Endothelial cell of umbilical vein (primary cell): ENCODE measurements around the gene TRIP11. TPM values are rescaled to one million over a fixed set of nuclear protein-coding genes. Genes with fewer than 3 reads are reported as not detected.

Experiments
- BruUV-seq: library from RNA; stranded (reverse); fragments of 400-500 nt; replicated peaks from 2 replicates; lab custom pipeline; 2021; lab: Mats Ljungman, UMichigan
- CTCF ChIA-PET: fragments of 300-600, 350-600 bp; sonication (Branson Sonifier 250); formaldehyde crosslinking; loops from one replicate; lab custom pipeline; 2021; ENCODE audit warnings: antibody characterized with exemption, inconsistent platforms; lab: Charles Lee
- POLR2A ChIA-PET: fragments of 300-600, 350-600 bp; sonication (Branson Sonifier 250); formaldehyde crosslinking; loops from one replicate; lab custom pipeline; 2021; ENCODE audit warnings: antibody characterized with exemption, inconsistent platforms; lab: Charles Lee
- DNase-seq: peaks from one replicate; pipeline ENCODE4 v3.0.0-alpha.2; 2011; ENCODE audit warnings: low read depth, low spot score
- FAIRE-seq: peaks from 2 replicates; lab custom pipeline; 2011; peaks lifted over from hg19 to GRCh38; lab: Jason Lieb, UNC
- H2AFZ ChIP-seq: 2 replicates; pipeline ENCODE4 v1.6.0; 2012; ENCODE audit warnings: low read depth, low read length, control low read depth, inconsistent platforms
- H3K27ac ChIP-seq: 2 replicates; pipeline ENCODE4 v1.5.1; 2011; ENCODE audit warnings: low read depth, mild to moderate bottlenecking, control low read depth, low read length, moderate library complexity; ENCODE audit not compliant: insufficient read depth
- H3K27me3 ChIP-seq, 2 experiments: 2 replicates each; pipeline versions ENCODE4 v1.6.0 to v1.6.1; 2011; ENCODE audit warnings: low read length in 2 of 2, mixed read lengths in 1 of 2; ENCODE audit not compliant: control insufficient read depth in 2 of 2, insufficient read depth in 2 of 2
- H3K36me3 ChIP-seq, 2 experiments: 2 replicates in 1 of 2; 3 replicates in 1 of 2; pipeline ENCODE4 v1.5.1; 2011; ENCODE audit warnings: low read length in 2 of 2, mild to moderate bottlenecking in 1 of 2, moderate library complexity in 1 of 2; ENCODE audit not compliant: control insufficient read depth in 2 of 2, insufficient read depth in 2 of 2; ENCODE audit errors: extremely low read depth in 1 of 2
- H3K4me1 ChIP-seq: 3 replicates; pipeline ENCODE4 v1.5.1; 2011; ENCODE audit warnings: mild to moderate bottlenecking, low read length; ENCODE audit not compliant: control insufficient read depth, insufficient read depth; ENCODE audit errors: extremely low read depth
- H3K4me2 ChIP-seq: 2 replicates; pipeline ENCODE4 v1.6.1; 2011; ENCODE audit warnings: low read length, control low read depth, mixed read lengths; ENCODE audit not compliant: insufficient read depth
- H3K4me3 ChIP-seq, 3 experiments: fragments of 200-600 bp in 1 of 3; sonication (generic), shearing (Covaris generic) in 1 of 3; replicated peaks in 1 of 3; 2 replicates each; pipeline ENCODE4 v1.5.1; 2011 to 2016; ENCODE audit warnings: control low read depth in 3 of 3, low read length in 3 of 3, mild to moderate bottlenecking in 2 of 3, inconsistent platforms in 1 of 3, low read depth in 1 of 3, moderate library complexity in 1 of 3; ENCODE audit not compliant: insufficient read depth in 1 of 3
- H3K79me2 ChIP-seq: 2 replicates; pipeline ENCODE4 v1.6.0; 2012; ENCODE audit warnings: low read length, inconsistent platforms; ENCODE audit not compliant: control insufficient read depth, insufficient read depth
- H3K9ac ChIP-seq: replicated peaks from 2 replicates; pipeline ENCODE3; 2011; ENCODE audit warnings: low read length, control low read depth; ENCODE audit not compliant: insufficient read depth; ENCODE audit errors: extremely low read depth
- H3K9me1 ChIP-seq: replicated peaks from 3 replicates; pipeline ENCODE4 v1.6.0; 2011; ENCODE audit warnings: mild to moderate bottlenecking, low read length; ENCODE audit not compliant: control insufficient read depth, insufficient read depth; ENCODE audit errors: extremely low read depth
- H3K9me3 ChIP-seq: replicated peaks from 2 replicates; pipeline ENCODE4 v1.5.1; 2012; ENCODE audit warnings: low read length, inconsistent platforms; ENCODE audit not compliant: control insufficient read depth, insufficient read depth
- H4K20me1 ChIP-seq: replicated peaks from 2 replicates; pipeline ENCODE3; 2011; ENCODE audit warnings: mild to moderate bottlenecking, low read length; ENCODE audit not compliant: control insufficient read depth, insufficient read depth; ENCODE audit errors: extremely low read depth
- EZH2 ChIP-seq: IDR thresholded peaks from 2 replicates; pipeline ENCODE4 v1.6.1; 2012; ENCODE audit warnings: borderline replicate concordance, low read depth, mild to moderate bottlenecking, moderate library complexity, low read length, inconsistent platforms; ENCODE audit not compliant: severe bottlenecking
- FOS ChIP-seq: IDR thresholded peaks from 2 replicates; pipeline ENCODE4 v1.6.1; 2011; ENCODE audit warnings: mild to moderate bottlenecking, low read length, moderate library complexity, borderline replicate concordance; ENCODE audit not compliant: insufficient read depth
- GATA2 ChIP-seq: IDR thresholded peaks from 2 replicates; pipeline ENCODE4 v1.7.0; 2011; ENCODE audit warnings: low read depth, mild to moderate bottlenecking, moderate library complexity, mixed read lengths, low read length; ENCODE audit not compliant: insufficient read length, insufficient read depth
- JUN ChIP-seq: IDR thresholded peaks from 2 replicates; pipeline ENCODE4 v1.6.1; 2011; ENCODE audit warnings: borderline replicate concordance, low read depth; ENCODE audit not compliant: insufficient read length, insufficient read depth
- MYC ChIP-seq: IDR thresholded peaks from one replicate; pipeline ENCODE4 v1.6.1; 2011; ENCODE audit warnings: mild to moderate bottlenecking, low read depth, low read length
- POLR2A ChIP-seq: IDR thresholded peaks from 2 replicates; pipeline ENCODE4 v1.6.1; 2012; ENCODE audit warnings: low read depth, mild to moderate bottlenecking, control low read depth, low read length
- POLR2AphosphoS5 ChIP-seq: IDR thresholded peaks from 2 replicates; pipeline ENCODE4 v1.6.1; 2012; ENCODE audit warnings: low read depth, mild to moderate bottlenecking, control low read depth, low read length, moderate library complexity; ENCODE audit not compliant: insufficient read depth
- dilution Hi-C: fragments of 300-500 bp; cut with MboI; formaldehyde crosslinking; loops from one replicate; pipeline ENCODE4 v1.15.0; 2019; ENCODE audit warnings: low sequenced_read_pairs; ENCODE audit not compliant: extremely low pct_ligation_motif_present
- intact Hi-C: fragments of 100-400 bp; cut with micrococcal nuclease; formaldehyde crosslinking; loops from one replicate; pipeline ENCODE4 v1.10.0; 2022
- polyA plus RNA-seq, 4 experiments: library from polyadenylated mRNA; depleted of rRNA in 3 of 4; stranded (reverse) in 3 of 4; unstranded in 1 of 4; fragments of >200 nt; gene quantifications; 2 replicates each; pipeline versions ENCODE4 v1.2.1 to v1.2.3, GENCODE V29; 2011 to 2012; ENCODE audit warnings: missing spikeins in 1 of 4
- total RNA-seq: library from RNA; stranded (reverse); gene quantifications from 2 replicates; pipeline ENCODE4 v1.2.3, GENCODE V29; 2021
- TF ChIP-seq, protein P1 (sequence below), 2 donors: IDR thresholded peaks; 1 replicate in 1 of 2; 2 replicates in 1 of 2; pipeline ENCODE4 v1.5.1; 2011; ENCODE audit warnings: low read length in 2 of 2, mild to moderate bottlenecking in 2 of 2, moderate library complexity in 2 of 2, control low read depth in 1 of 2, inconsistent platforms in 1 of 2, low read depth in 1 of 2; ENCODE audit not compliant: insufficient read depth in 1 of 2; ENCODE audit errors: extremely low read depth in 1 of 2
- TF ChIP-seq, protein P2 (sequence below): IDR thresholded peaks from 2 replicates; pipeline ENCODE4 v1.6.1; 2011; ENCODE audit not compliant: insufficient read depth, insufficient read length

TRIP11 gene
- total and polyA plus RNA-seq, 2 donors (not counting 3 experiments of a cell fraction or from before 2014, with no cell fraction given) = 7.0 to 58.0 TPM

DNA sequence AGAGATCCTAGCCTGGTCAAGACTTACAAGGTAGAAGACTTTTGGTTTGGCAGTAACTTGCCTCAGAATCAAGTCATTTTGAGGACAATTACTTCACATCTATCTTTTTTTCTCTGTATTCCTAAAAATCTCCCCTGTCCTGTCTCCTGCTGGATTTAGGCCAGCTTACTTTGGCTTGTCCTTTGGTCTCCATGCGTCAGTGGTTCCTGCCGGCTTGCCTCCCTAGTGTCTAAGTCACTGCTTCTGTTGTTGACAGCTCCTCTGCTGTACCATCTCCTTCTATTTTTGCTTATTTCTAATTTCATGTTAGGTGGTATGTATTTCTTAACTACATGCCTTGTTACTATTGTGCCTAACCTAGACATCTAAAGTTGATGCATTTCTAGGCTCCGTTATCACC is 52.7 kb downstream of the TRIP11 start:
- no peak for DNase-seq

More for the DNA sequence above, 52.7 kb downstream of the TRIP11 start:
- no peak for FAIRE-seq
- H3K4me2 ChIP-seq = no peak overlapping the region
- no peaks in the 10 kb centered on the region for H3K9me3 ChIP-seq
- H3K4me3 ChIP-seq = no peak overlapping the region
- H3K9me1 ChIP-seq = no peaks in the 10 kb centered on the region
- H4K20me1 ChIP-seq = no peaks in the 10 kb centered on the region
- H3K27ac ChIP-seq = no peak overlapping the region
- H3K27me3 ChIP-seq = no peaks in the 10 kb centered on the region
- CTCF ChIA-PET = interaction anchor here (5.5 kb wide), 1 partner anchor 10 kb away, joined by 88 read pairs; no protein-coding TSS in a partner anchor
- H3K36me3 ChIP-seq = peaks cover 4 to 13% of the 10 kb centered on the region in 2 experiments
- H3K9ac ChIP-seq = no peak overlapping the region
- no peak overlapping the region for H2AFZ ChIP-seq
- peaks cover 5% of the 10 kb centered on the region for H3K79me2 ChIP-seq
- peaks cover 41% of the 10 kb centered on the region for H3K4me1 ChIP-seq
- POLR2A ChIA-PET = no interaction called here
- dilution Hi-C loops = no loop called here
- no peak for TF ChIP-seq POLR2AphosphoS5
- no peak for TF ChIP-seq GATA2
- no peak for TF ChIP-seq POLR2A
- TF ChIP-seq, protein P1, sequence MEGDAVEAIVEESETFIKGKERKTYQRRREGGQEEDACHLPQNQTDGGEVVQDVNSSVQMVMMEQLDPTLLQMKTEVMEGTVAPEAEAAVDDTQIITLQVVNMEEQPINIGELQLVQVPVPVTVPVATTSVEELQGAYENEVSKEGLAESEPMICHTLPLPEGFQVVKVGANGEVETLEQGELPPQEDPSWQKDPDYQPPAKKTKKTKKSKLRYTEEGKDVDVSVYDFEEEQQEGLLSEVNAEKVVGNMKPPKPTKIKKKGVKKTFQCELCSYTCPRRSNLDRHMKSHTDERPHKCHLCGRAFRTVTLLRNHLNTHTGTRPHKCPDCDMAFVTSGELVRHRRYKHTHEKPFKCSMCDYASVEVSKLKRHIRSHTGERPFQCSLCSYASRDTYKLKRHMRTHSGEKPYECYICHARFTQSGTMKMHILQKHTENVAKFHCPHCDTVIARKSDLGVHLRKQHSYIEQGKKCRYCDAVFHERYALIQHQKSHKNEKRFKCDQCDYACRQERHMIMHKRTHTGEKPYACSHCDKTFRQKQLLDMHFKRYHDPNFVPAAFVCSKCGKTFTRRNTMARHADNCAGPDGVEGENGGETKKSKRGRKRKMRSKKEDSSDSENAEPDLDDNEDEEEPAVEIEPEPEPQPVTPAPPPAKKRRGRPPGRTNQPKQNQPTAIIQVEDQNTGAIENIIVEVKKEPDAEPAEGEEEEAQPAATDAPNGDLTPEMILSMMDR (IDR thresholded peaks at IDR 0.05; ENCODE audit: extremely low read depth in 1 of 2, insufficient read depth in 1 of 2, low read depth in 1 of 2, low read length in 2 of 2) = no peak
- no peak for TF ChIP-seq JUN
- TF ChIP-seq, protein P2, sequence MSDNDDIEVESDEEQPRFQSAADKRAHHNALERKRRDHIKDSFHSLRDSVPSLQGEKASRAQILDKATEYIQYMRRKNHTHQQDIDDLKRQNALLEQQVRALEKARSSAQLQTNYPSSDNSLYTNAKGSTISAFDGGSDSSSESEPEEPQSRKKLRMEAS = no peak
- no peak for TF ChIP-seq MYC
- no peak for TF ChIP-seq EZH2
- no peak for TF ChIP-seq FOS
- BruUV-seq = no TSS peak
- intact Hi-C loops = no loop called here
